ENCODE measurements around the gene LRRC72. TPM values are rescaled to one million over a fixed set of nuclear protein-coding genes. Genes with fewer than 3 reads are reported as not detected.

The LRRC72 gene
- total and polyA plus RNA-seq, 10 of the 15 experiments (the other 5 are each of a cell fraction or from before 2014, with no cell fraction given), result not detected

DNA sequence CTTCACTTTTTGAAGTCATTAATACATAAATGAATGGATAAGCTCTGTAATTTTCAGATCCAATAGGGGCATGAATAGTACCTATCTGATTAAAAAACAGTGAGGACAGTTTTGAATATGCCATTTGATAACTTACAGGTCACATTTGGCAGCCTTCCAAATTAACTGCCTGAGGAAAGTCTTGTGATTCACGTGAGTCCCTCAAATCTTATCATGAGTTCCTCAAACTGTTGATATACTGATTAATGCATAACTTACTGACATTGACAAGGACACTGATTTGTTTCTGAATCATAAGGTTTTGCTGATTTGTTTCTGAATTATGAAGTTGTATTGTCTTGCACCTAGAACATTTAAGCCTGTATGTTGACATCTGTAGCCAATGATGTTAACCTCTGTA is 63.8 kb downstream of the LRRC72 start:
- no peaks in the 10 kb centered on the region for H3K36me3 ChIP-seq (ENCODE audit: control insufficient read depth in 2 of 2, insufficient read depth in 2 of 2, low read length in 1 of 2)
- no peaks in the 10 kb centered on the region for H4K20me1 ChIP-seq (ENCODE audit: control insufficient read depth, insufficient read depth)
- no peak overlapping the region for H3K27ac ChIP-seq (ENCODE audit: control insufficient read depth, insufficient read depth)
- WGBS (ENCODE audit: insufficient coverage, insufficient replicate concordance, low lambda C conversion rate, missing lambda C conversion rate), result 0% methylated on average over 1 of the region's 1 CpG
- no TSS peak for BruUV-seq (replicated peaks)
- SMC1A ChIA-PET (ENCODE audit: uncharacterized antibody, unreplicated experiment), result interaction anchor here (0.6 kb wide), 1 partner anchor 776 kb away, joined by 3 read pairs; no protein-coding TSS in a partner anchor
- POLR2A ChIA-PET, result no interaction called here
- no peaks in the 10 kb centered on the region for H3K4me1 ChIP-seq (ENCODE audit: control insufficient read depth, insufficient read depth, low read length)
- no peak overlapping the region for H2AFZ ChIP-seq (ENCODE audit: control insufficient read depth, low read depth, low read length)
- RAD21 ChIA-PET (ENCODE audit: unreplicated experiment), result no interaction called here
- no peak for ATAC-seq
- DNase-seq (ENCODE audit: low read depth, low spot score), result no peak
- no peak overlapping the region for H3K4me2 ChIP-seq (ENCODE audit: control insufficient read depth, insufficient read depth)
- TF ChIP-seq SUPT20H (IDR thresholded peaks at IDR 0.05; ENCODE audit: borderline replicate concordance, control insufficient read depth, low read depth, low read length) (no peak), HDAC2 (IDR thresholded peaks at IDR 0.05) (no peak), TCF12 (IDR thresholded peaks at IDR 0.05; ENCODE audit: low read depth, low read length) (no peak), TCF3 (IDR thresholded peaks at IDR 0.05; ENCODE audit: borderline replicate concordance, insufficient read depth, low read depth, low read length) (no peak), MEF2A (IDR thresholded peaks at IDR 0.05; ENCODE audit: insufficient read depth, low read depth, low read length) (no peak), BRCA1 (IDR thresholded peaks at IDR 0.05; ENCODE audit: low read depth, low read length) (no peak), ZZZ3 (IDR thresholded peaks at IDR 0.05; ENCODE audit: control insufficient read depth, insufficient read length, low read depth) (no peak), HCFC1 (IDR thresholded peaks at IDR 0.05; ENCODE audit: low read length) (no peak), BCL11A (IDR thresholded peaks at IDR 0.05; ENCODE audit: low read depth, low read length) (no peak), ESRRA (IDR thresholded peaks at IDR 0.05; ENCODE audit: low read length) (no peak)
- TF ChIP-seq, protein P1, sequence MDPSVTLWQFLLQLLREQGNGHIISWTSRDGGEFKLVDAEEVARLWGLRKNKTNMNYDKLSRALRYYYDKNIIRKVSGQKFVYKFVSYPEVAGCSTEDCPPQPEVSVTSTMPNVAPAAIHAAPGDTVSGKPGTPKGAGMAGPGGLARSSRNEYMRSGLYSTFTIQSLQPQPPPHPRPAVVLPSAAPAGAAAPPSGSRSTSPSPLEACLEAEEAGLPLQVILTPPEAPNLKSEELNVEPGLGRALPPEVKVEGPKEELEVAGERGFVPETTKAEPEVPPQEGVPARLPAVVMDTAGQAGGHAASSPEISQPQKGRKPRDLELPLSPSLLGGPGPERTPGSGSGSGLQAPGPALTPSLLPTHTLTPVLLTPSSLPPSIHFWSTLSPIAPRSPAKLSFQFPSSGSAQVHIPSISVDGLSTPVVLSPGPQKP (IDR thresholded peaks at IDR 0.05; ENCODE audit: low read depth, low read length), result no peak
- TF ChIP-seq, protein P2, sequence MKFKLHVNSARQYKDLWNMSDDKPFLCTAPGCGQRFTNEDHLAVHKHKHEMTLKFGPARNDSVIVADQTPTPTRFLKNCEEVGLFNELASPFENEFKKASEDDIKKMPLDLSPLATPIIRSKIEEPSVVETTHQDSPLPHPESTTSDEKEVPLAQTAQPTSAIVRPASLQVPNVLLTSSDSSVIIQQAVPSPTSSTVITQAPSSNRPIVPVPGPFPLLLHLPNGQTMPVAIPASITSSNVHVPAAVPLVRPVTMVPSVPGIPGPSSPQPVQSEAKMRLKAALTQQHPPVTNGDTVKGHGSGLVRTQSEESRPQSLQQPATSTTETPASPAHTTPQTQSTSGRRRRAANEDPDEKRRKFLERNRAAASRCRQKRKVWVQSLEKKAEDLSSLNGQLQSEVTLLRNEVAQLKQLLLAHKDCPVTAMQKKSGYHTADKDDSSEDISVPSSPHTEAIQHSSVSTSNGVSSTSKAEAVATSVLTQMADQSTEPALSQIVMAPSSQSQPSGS (IDR thresholded peaks at IDR 0.05; ENCODE audit: low read length), result no peak
- intact Hi-C loops (cut with micrococcal nuclease; ENCODE audit: unreplicated experiment), result no loop called here
- CTCF ChIA-PET, result no interaction called here
- H3K79me2 ChIP-seq (ENCODE audit: control insufficient read depth, insufficient read depth, low read length), result no peaks in the 10 kb centered on the region
- H3K9ac ChIP-seq (ENCODE audit: control insufficient read depth, insufficient read depth, low read length), result no peak overlapping the region
- no peak overlapping the region for H3K4me3 ChIP-seq
- H3K27me3 ChIP-seq (replicated peaks in 1 of 2; ENCODE audit: control insufficient read depth in 2 of 2, insufficient read depth in 2 of 2, low read length in 1 of 2), result no peaks in the 10 kb centered on the region; a peak in 1 of 4 replicates
- no peak for FAIRE-seq
- in situ Hi-C loops (cut with MboI), result no loop called here
- no peaks in the 10 kb centered on the region for H3K9me3 ChIP-seq (replicated peaks; ENCODE audit: control insufficient read depth, insufficient read depth, low read length)
